Uterus (tissue), 4 donors: ENCODE data around the gene MORN3. TPM values are rescaled to one million over a fixed set of nuclear protein-coding genes. Genes with fewer than 3 reads are reported as not detected.

Experiments
- DNase-seq, 2 donors: peaks; one replicate each; pipeline ENCODE4 v3.0.0-alpha.2; 2019 to 2020
- H3K27ac ChIP-seq, 2 donors: fragments of 200-600 bp; sonication (generic); 1 replicate in 1 of 2; 2 replicates in 1 of 2; pipeline ENCODE4 v1.5.1; 2016 to 2018
- H3K27me3 ChIP-seq, 2 donors: fragments of 200-600 bp; sonication (generic); one replicate each; pipeline ENCODE4 v1.5.1; 2018 to 2019; ENCODE audit warnings: control low read depth in 1 of 2
- H3K36me3 ChIP-seq, 2 donors: fragments of 200-600 bp; sonication (generic); one replicate each; pipeline ENCODE4 v1.5.1; 2019; ENCODE audit warnings: control low read depth in 1 of 2
- H3K4me1 ChIP-seq, 2 donors: fragments of 200-600 bp; sonication (generic); one replicate each; pipeline ENCODE4 v1.5.1; 2018 to 2019; ENCODE audit warnings: control low read depth in 1 of 2
- H3K4me3 ChIP-seq, 2 donors: fragments of 200-600 bp; sonication (generic); 1 replicate in 1 of 2; 2 replicates in 1 of 2; pipeline ENCODE4 v1.5.1; 2018 to 2019; ENCODE audit warnings: mild to moderate bottlenecking in 1 of 2
- H3K9me3 ChIP-seq, 2 donors: fragments of 200-600 bp; sonication (generic); one replicate each; pipeline ENCODE4 v1.5.1; 2019; ENCODE audit warnings: control low read depth in 1 of 2
- CTCF ChIP-seq, 4 experiments: fragments of 200-600 bp in 2 of 4; fragments of 450-650 bp in 2 of 4; sonication (generic) in 2 of 4; IDR thresholded peaks; one replicate each; pipeline ENCODE4 v1.5.1; 2016 to 2019; ENCODE audit warnings: antibody characterized with exemption in 4 of 4, mild to moderate bottlenecking in 2 of 4, moderate library complexity in 1 of 4
- POLR2A ChIP-seq, 2 donors: fragments of 450-650 bp; IDR thresholded peaks; one replicate each; pipeline ENCODE4 v1.6.1; 2016; ENCODE audit warnings: antibody characterized with exemption in 2 of 2, mild to moderate bottlenecking in 1 of 2, moderate library complexity in 1 of 2
- intact Hi-C: fragments of 100-400 bp; cut with DNase I; formaldehyde crosslinking; loops from one replicate; pipeline ENCODE4 v1.15.1; 2023; ENCODE audit warnings: low total_unique reads
- total RNA-seq, 4 donors: library from RNA; depleted of rRNA in 3 of 4; stranded (reverse); fragments of >200 nt in 3 of 4; gene quantifications; one replicate each; pipeline versions ENCODE4 v1.1.0 to v1.2.4, GENCODE V29; 2014 to 2023
- donor health status: DM: yes; HTN: yes; CAD: no.

The MORN3 gene
- total RNA-seq, 4 donors from 2014 or later, result 0.27 to 1.9 TPM; not detected in 2

- no peak for DNase-seq
- H3K4me1 ChIP-seq, result no peaks in the 10 kb centered on the region
- intact Hi-C loops, result no loop called here
- H3K9me3 ChIP-seq, result no peaks in the 10 kb centered on the region
- TF ChIP-seq CTCF (IDR thresholded peaks at IDR 0.05), result no peak
- no peak for TF ChIP-seq POLR2A (IDR thresholded peaks at IDR 0.05)
- no peaks in the 10 kb centered on the region for H3K36me3 ChIP-seq
- H3K27ac ChIP-seq, result no peak overlapping the region
- H3K4me3 ChIP-seq, result no peak overlapping the region
- H3K27me3 ChIP-seq, result no peaks in the 10 kb centered on the region
Observed at GRCh38 chr12:121649819-121650353, 19.6 kb downstream of the MORN3 start.

GRCh38 chr12:121649322-121649721, 20.1 kb downstream of the MORN3 start:
- intact Hi-C loops, result no loop called here
- Histone ChIP-seq H3K9me3 (no peaks in the 10 kb centered on the region), H3K27me3 (no peaks in the 10 kb centered on the region)

GRCh38 chr12:121648458-121649028, 20.9 kb downstream of the MORN3 start:
- H3K27ac ChIP-seq, result no peak overlapping the region
- no peaks in the 10 kb centered on the region for H3K36me3 ChIP-seq
- H3K4me3 ChIP-seq, result no peak overlapping the region
- no peak for DNase-seq
- intact Hi-C loops, result no loop called here
- H3K9me3 ChIP-seq, result no peaks in the 10 kb centered on the region
- no peaks in the 10 kb centered on the region for H3K27me3 ChIP-seq
- no peaks in the 10 kb centered on the region for H3K4me1 ChIP-seq
- no peak for TF ChIP-seq CTCF (IDR thresholded peaks at IDR 0.05)
- no peak for TF ChIP-seq POLR2A (IDR thresholded peaks at IDR 0.05)

More at GRCh38 chr12:121649322-121649721, 20.1 kb downstream of the MORN3 start:
- no peak overlapping the region for H3K4me3 ChIP-seq
- no peak overlapping the region for H3K27ac ChIP-seq
- no peaks in the 10 kb centered on the region for H3K36me3 ChIP-seq
- no peak for DNase-seq
- TF ChIP-seq CTCF (IDR thresholded peaks at IDR 0.05) (no peak), POLR2A (IDR thresholded peaks at IDR 0.05) (no peak)
- H3K4me1 ChIP-seq, result no peaks in the 10 kb centered on the region

- intact Hi-C loops, result no loop called here
- Histone ChIP-seq H3K27ac (no peak overlapping the region), H3K36me3 (no peaks in the 10 kb centered on the region), H3K9me3 (no peaks in the 10 kb centered on the region), H3K4me1 (no peaks in the 10 kb centered on the region), H3K27me3 (no peaks in the 10 kb centered on the region), H3K4me3 (no peak overlapping the region)
- DNase-seq, result no peak
- TF ChIP-seq CTCF (IDR thresholded peaks at IDR 0.05) (no peak), POLR2A (IDR thresholded peaks at IDR 0.05) (no peak)
Observed at GRCh38 chr12:121641343-121641630, 28.2 kb downstream of the MORN3 start.

- DNase-seq, result no peak
- H3K4me1 ChIP-seq, result no peaks in the 10 kb centered on the region
- intact Hi-C loops, result no loop called here
Observed at GRCh38 chr12:121638298-121639202, 30.9 kb downstream of the MORN3 start.

More at GRCh38 chr12:121638298-121639202, 30.9 kb downstream of the MORN3 start:
- Histone ChIP-seq H3K27me3 (no peaks in the 10 kb centered on the region), H3K4me3 (no peak overlapping the region), H3K9me3 (no peaks in the 10 kb centered on the region), H3K36me3 (no peaks in the 10 kb centered on the region), H3K27ac (no peak overlapping the region)
- TF ChIP-seq CTCF (IDR thresholded peaks at IDR 0.05) (no peak), POLR2A (IDR thresholded peaks at IDR 0.05) (no peak)
